HEK293 (cell line): ENCODE data around the gene CNNM1.

Experiments used
- CTCF ChIA-PET: fragments of 350-600 bp; formaldehyde crosslinking; extraction: SDS; loops from one replicate; lab custom pipeline; 2021; ENCODE audit warnings: antibody characterized with exemption; lab: Yijun Ruan, JAX
- POLR2A ChIA-PET: fragments of 300-600 bp; formaldehyde crosslinking; extraction: SDS; loops from one replicate; lab custom pipeline; 2020; ENCODE audit warnings: antibody characterized with exemption, inconsistent platforms; lab: Yijun Ruan, JAX
- H3K27ac ChIP-seq: fragments of 200-500 bp; sonication (Bioruptor generic); 2 replicates; pipeline ENCODE4 v1.5.1; 2014; ENCODE audit warnings: low read depth, low read length, control low read depth, inconsistent platforms; ENCODE audit errors: extremely low read depth
- H3K36me3 ChIP-seq, 2 experiments: fragments of 200-500 bp in 1 of 2; sonication (Bioruptor generic) in 1 of 2; 1 replicate in 1 of 2; 2 replicates in 1 of 2; pipeline ENCODE4 v1.5.1; 2014 to 2017; ENCODE audit warnings: inconsistent platforms in 2 of 2, low read length in 2 of 2; ENCODE audit not compliant: control insufficient read depth in 2 of 2, insufficient read depth in 1 of 2
- H3K4me1 ChIP-seq: fragments of 200-500 bp; sonication (Bioruptor generic); 2 replicates; pipeline ENCODE4 v1.5.1; 2014; ENCODE audit warnings: mild to moderate bottlenecking, low read length, inconsistent platforms; ENCODE audit not compliant: control insufficient read depth, insufficient read depth
- H3K4me3 ChIP-seq: 2 replicates; pipeline ENCODE4 v1.5.1; 2011; ENCODE audit warnings: low read depth, mild to moderate bottlenecking, control low read depth, low read length, moderate library complexity
- H3K9me3 ChIP-seq: fragments of 200-500 bp; sonication (Bioruptor generic); 2 replicates; pipeline ENCODE4 v1.5.1; 2014; ENCODE audit warnings: low read depth, low read length, inconsistent platforms; ENCODE audit not compliant: control insufficient read depth, insufficient read depth
- KLF17 ChIP-seq: fragments of 450-650 bp; formaldehyde crosslinking; IDR thresholded peaks from 2 replicates; pipeline ENCODE4 v1.5.1; 2016; ENCODE audit warnings: missing biosample characterization, missing genetic modification characterization
- MEIS1 ChIP-seq: sonication (generic); formaldehyde crosslinking; IDR thresholded peaks from 2 replicates; pipeline ENCODE4 v1.8.1; 2022; ENCODE audit warnings: missing genetic modification reagents, mild to moderate bottlenecking, borderline replicate concordance
- PRDM4 ChIP-seq: fragments of 450-650 bp; formaldehyde crosslinking; IDR thresholded peaks from 2 replicates; pipeline ENCODE4 v1.5.1; 2017; ENCODE audit warnings: missing biosample characterization, missing genetic modification characterization
- SP7 ChIP-seq: fragments of 450-650 bp; formaldehyde crosslinking; IDR thresholded peaks from 2 replicates; pipeline ENCODE4 v1.5.1; 2016; ENCODE audit warnings: missing biosample characterization, missing genetic modification characterization
- WT1 ChIP-seq: fragments of 450-650 bp; formaldehyde crosslinking; IDR thresholded peaks from 2 replicates; pipeline ENCODE4 v1.5.1; 2016; ENCODE audit warnings: missing biosample characterization, missing genetic modification characterization
- ZBTB17 ChIP-seq: fragments of 450-650 bp; formaldehyde crosslinking; IDR thresholded peaks from 2 replicates; pipeline ENCODE4 v1.5.1; 2016; ENCODE audit warnings: missing biosample characterization, missing genetic modification characterization
- ZNF148 ChIP-seq: fragments of 450-650 bp; formaldehyde crosslinking; IDR thresholded peaks from 2 replicates; pipeline ENCODE4 v1.5.0; 2017; ENCODE audit warnings: missing biosample characterization, missing genetic modification characterization, borderline replicate concordance
- ZNF274 ChIP-seq, 2 experiments: fragments of 200-500 bp in 1 of 2; fragments of 450-650 bp in 1 of 2; sonication (Bioruptor generic) in 1 of 2; formaldehyde crosslinking in 1 of 2; IDR thresholded peaks; 2 replicates each; pipeline versions ENCODE4 v1.5.1 to v1.6.1; 2014 to 2016; ENCODE audit warnings: borderline replicate concordance in 1 of 2, inconsistent platforms in 1 of 2, low read length in 1 of 2, missing biosample characterization in 1 of 2, missing genetic modification characterization in 1 of 2
- ZNF391 ChIP-seq: fragments of 450-650 bp; formaldehyde crosslinking; IDR thresholded peaks from 2 replicates; pipeline ENCODE4 v1.5.1; 2016; ENCODE audit warnings: low read depth, missing biosample characterization, missing genetic modification characterization, borderline replicate concordance
- ZNF404 ChIP-seq: fragments of 450-650 bp; formaldehyde crosslinking; IDR thresholded peaks from 2 replicates; pipeline ENCODE4 v1.5.1; 2017; ENCODE audit warnings: missing biosample characterization, missing genetic modification characterization
- ZNF473 ChIP-seq: fragments of 450-650 bp; formaldehyde crosslinking; IDR thresholded peaks from 2 replicates; pipeline ENCODE4 v1.5.1; 2017; ENCODE audit warnings: missing biosample characterization, missing genetic modification characterization
- ZNF488 ChIP-seq: fragments of 450-650 bp; formaldehyde crosslinking; IDR thresholded peaks from 2 replicates; pipeline ENCODE4 v1.5.1; 2016; ENCODE audit warnings: missing biosample characterization, missing genetic modification characterization
- ZNF521 ChIP-seq: fragments of 450-650 bp; formaldehyde crosslinking; IDR thresholded peaks from 2 replicates; pipeline ENCODE4 v1.5.1; 2017; ENCODE audit warnings: missing biosample characterization, mild to moderate bottlenecking, missing genetic modification characterization
- ZNF558 ChIP-seq: fragments of 450-650 bp; formaldehyde crosslinking; IDR thresholded peaks from 2 replicates; pipeline ENCODE4 v1.5.1; 2016; ENCODE audit warnings: missing biosample characterization, missing genetic modification characterization
- ZNF580 ChIP-seq: fragments of 450-650 bp; formaldehyde crosslinking; IDR thresholded peaks from 2 replicates; pipeline ENCODE4 v1.5.1; 2016; ENCODE audit warnings: missing biosample characterization, missing genetic modification characterization
- ZNF626 ChIP-seq: fragments of 450-650 bp; sonication (Bioruptor Pico); formaldehyde crosslinking; IDR thresholded peaks from 2 replicates; pipeline ENCODE4 v1.5.1; 2018; ENCODE audit warnings: missing biosample characterization, missing genetic modification characterization, inconsistent platforms
- ZNF645 ChIP-seq: fragments of 450-650 bp; formaldehyde crosslinking; IDR thresholded peaks from 2 replicates; pipeline ENCODE4; 2016; ENCODE audit warnings: missing biosample characterization, missing genetic modification characterization
- ZNF664 ChIP-seq: fragments of 450-650 bp; formaldehyde crosslinking; IDR thresholded peaks from 2 replicates; pipeline ENCODE4 v1.5.1; 2016; ENCODE audit warnings: missing biosample characterization, missing genetic modification characterization
- ZNF776 ChIP-seq: fragments of 450-650 bp; formaldehyde crosslinking; IDR thresholded peaks from 2 replicates; pipeline ENCODE4 v1.5.0; 2017; ENCODE audit warnings: missing biosample characterization, missing genetic modification characterization, borderline replicate concordance
- ZNF843 ChIP-seq: fragments of 450-650 bp; formaldehyde crosslinking; IDR thresholded peaks from 2 replicates; pipeline ENCODE4 v1.5.1; 2016; ENCODE audit warnings: missing biosample characterization, missing genetic modification characterization
- ZSCAN16 ChIP-seq: fragments of 450-650 bp; formaldehyde crosslinking; IDR thresholded peaks from 2 replicates; pipeline ENCODE4 v1.5.1; 2016; ENCODE audit warnings: missing biosample characterization, missing genetic modification characterization

CNNM1 gene

GRCh38 chr10:99343262-99343661, 14.1 kb downstream of the CNNM1 start:
- H3K9me3 ChIP-seq = no peaks in the 10 kb centered on the region
- POLR2A ChIA-PET = interaction anchor here (0.6 kb wide), 1 partner anchor 901 kb away, joined by 4 read pairs; no protein-coding TSS in a partner anchor
- no peak overlapping the region for H3K27ac ChIP-seq
- TF ChIP-seq ZNF645 = no peak
- TF ChIP-seq ZSCAN16 (tag by site-specific recombination) = no peak
- no peak for TF ChIP-seq ZNF148 (tag by site-specific recombination)
- no peak for TF ChIP-seq ZNF473
- TF ChIP-seq ZNF776 (tag by site-specific recombination) = no peak
- TF ChIP-seq ZNF521 (tag by site-specific recombination) = no peak
- no peak for TF ChIP-seq ZNF391 (tag by site-specific recombination)
- no peak for TF ChIP-seq ZBTB17
- no peak for TF ChIP-seq MEIS1 (CRISPR knock-in tag)
- TF ChIP-seq ZNF580 (tag by site-specific recombination) = no peak
- CTCF ChIA-PET = interaction anchor here (1.1 kb wide), 1 partner anchor 66 kb away, joined by 3 read pairs; no protein-coding TSS in a partner anchor
- no peak overlapping the region for H3K4me3 ChIP-seq
- H3K4me1 ChIP-seq = peaks cover 9% of the 10 kb centered on the region; the same call in 1 of the 2 replicates
- peaks cover 0 to 7% of the 10 kb centered on the region in 2 experiments; a peak in 2 of 3 replicates for H3K36me3 ChIP-seq

GRCh38 chr10:99344715-99345114, 15.6 kb downstream of the CNNM1 start:
- POLR2A ChIA-PET = interaction anchor here (1.0 kb wide), 1 partner anchor 16 kb away, joined by 3 read pairs; the partner anchor contains the start of gene CNNM1

DNA sequence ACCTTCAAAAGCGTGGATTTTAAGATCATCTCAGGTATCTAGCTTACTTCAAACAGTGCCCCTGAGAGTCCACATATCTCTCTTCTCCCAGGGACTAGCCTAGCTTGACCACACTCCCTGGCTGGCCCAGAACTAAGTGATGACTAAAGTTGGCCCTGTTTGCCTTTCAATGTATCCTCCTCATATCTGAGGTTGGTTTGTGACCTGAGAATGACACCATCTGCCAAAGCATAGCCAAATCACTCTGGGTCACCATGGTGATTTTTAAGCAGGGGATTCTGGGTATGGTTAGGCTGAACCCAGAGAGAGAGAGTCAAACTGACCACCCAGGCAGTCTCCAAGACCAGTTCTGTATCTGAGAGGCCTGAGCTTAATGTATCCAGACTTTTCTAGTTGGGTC, 16.2 kb downstream of the CNNM1 start:
- CTCF ChIA-PET = interaction anchor here (0.6 to 1.1 kb wide), 3 partner anchors 26 to 707 kb away, joined by 3 read pairs; no protein-coding TSS in a partner anchor
- no peak overlapping the region for H3K4me3 ChIP-seq
- no peaks in the 10 kb centered on the region for H3K9me3 ChIP-seq
- peaks cover 9% of the 10 kb centered on the region; the same call in 1 of the 2 replicates for H3K4me1 ChIP-seq
- TF ChIP-seq ZNF404 (tag by site-specific recombination) (no peak), ZNF626 (tag by site-specific recombination) (no peak), ZNF274 (IDR thresholded peaks at IDR 0.05; ENCODE audit: low read length) (no peak), ZNF274 (tag by site-specific recombination; IDR thresholded peaks at IDR 0.05; ENCODE audit: borderline replicate concordance) (no peak), KLF17 (tag by site-specific recombination) (no peak), PRDM4 (tag by site-specific recombination) (no peak), ZNF488 (no peak), ZNF843 (tag by site-specific recombination) (no peak), ZNF558 (no peak), WT1 (no peak)
- TF ChIP-seq, all 188 proteins: peak for 0
- H3K36me3 ChIP-seq = peaks cover 0 to 3% of the 10 kb centered on the region in 2 experiments; a peak in 1 of 3 replicates
- no peak overlapping the region for H3K27ac ChIP-seq
- POLR2A ChIA-PET = interaction anchor here (1.0 to 1.2 kb wide), 2 partner anchors 16 to 85 kb away, joined by 3 read pairs; partner anchors contain the start of genes CNNM1 and GOT1

More at GRCh38 chr10:99344715-99345114, 15.6 kb downstream of the CNNM1 start:
- H3K27ac ChIP-seq = no peak overlapping the region
- H3K36me3 ChIP-seq = peaks cover 0 to 6% of the 10 kb centered on the region in 2 experiments; a peak in 2 of 3 replicates
- CTCF ChIA-PET = interaction anchor here (0.6 to 1.1 kb wide), 2 partner anchors 27 to 707 kb away, joined by 3 read pairs; no protein-coding TSS in a partner anchor
- no peaks in the 10 kb centered on the region for H3K9me3 ChIP-seq
- TF ChIP-seq WT1 (peak; percentile 99), ZNF664 (no peak), SP7 (tag by site-specific recombination) (peak; percentile 51; the same call in 1 of the 2 replicates)
- H3K4me3 ChIP-seq = no peak overlapping the region
- peaks cover 9% of the 10 kb centered on the region; the same call in 1 of the 2 replicates for H3K4me1 ChIP-seq
